Measurements from ENCODE around the gene PAQR4. TPM values are rescaled to one million over a fixed set of nuclear protein-coding genes. Genes with fewer than 3 reads are reported as not detected.

The PAQR4 gene
- total and polyA plus RNA-seq, 2 of the 13 experiments (the other 11 are each of a cell fraction or from before 2014, with no cell fraction given) = 15.9 to 24.8 TPM

DNA sequence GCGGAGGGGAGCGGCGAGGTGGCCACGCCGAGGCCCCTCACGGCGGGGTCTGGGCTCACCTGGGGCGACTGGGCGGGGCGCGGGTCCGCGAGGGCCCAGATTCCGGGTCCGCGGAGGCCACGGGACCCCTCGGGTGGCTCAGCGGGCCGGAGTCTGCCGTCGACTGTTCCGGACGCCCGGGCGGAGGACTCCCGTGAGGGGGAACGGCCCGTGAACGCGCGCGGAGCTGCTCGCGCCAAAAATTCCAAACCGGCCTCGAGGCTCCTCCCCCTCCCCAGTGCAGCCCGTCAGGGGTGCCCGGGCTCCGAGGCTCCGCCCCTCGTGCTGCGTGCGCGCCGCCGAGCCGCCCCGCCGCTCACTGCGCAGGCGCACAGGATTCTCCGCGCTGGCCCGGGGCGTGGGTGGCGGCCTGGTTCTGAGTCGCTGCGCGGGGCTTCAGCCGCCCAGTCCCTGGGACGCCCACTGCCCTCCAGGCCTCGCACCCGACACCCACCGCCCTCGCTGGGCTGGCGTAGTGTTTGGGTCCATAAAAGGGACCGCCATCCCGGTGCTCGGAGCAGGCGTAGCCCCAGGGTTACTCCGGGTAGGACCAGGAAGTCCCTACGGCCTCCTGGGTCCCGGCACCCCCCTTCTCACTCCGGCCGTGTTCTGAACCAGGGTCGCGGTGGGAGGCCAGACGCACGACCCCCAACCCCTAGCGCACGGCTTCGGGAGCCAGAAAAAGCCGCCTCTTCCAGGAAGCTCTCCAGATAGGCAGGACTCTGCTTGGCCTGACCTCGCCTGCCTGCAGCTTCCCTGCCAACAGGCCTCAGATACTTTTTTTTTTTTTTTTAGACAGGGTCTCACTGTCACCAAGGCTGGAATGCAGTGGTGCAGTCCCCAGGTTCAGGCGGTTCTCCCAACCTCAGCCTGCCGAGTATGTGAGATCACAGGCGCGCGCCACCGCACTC, 11.4 kb downstream of the PAQR4 start, which contains the start of gene PKMYT1 (continued):
- TF ChIP-seq, protein P1, sequence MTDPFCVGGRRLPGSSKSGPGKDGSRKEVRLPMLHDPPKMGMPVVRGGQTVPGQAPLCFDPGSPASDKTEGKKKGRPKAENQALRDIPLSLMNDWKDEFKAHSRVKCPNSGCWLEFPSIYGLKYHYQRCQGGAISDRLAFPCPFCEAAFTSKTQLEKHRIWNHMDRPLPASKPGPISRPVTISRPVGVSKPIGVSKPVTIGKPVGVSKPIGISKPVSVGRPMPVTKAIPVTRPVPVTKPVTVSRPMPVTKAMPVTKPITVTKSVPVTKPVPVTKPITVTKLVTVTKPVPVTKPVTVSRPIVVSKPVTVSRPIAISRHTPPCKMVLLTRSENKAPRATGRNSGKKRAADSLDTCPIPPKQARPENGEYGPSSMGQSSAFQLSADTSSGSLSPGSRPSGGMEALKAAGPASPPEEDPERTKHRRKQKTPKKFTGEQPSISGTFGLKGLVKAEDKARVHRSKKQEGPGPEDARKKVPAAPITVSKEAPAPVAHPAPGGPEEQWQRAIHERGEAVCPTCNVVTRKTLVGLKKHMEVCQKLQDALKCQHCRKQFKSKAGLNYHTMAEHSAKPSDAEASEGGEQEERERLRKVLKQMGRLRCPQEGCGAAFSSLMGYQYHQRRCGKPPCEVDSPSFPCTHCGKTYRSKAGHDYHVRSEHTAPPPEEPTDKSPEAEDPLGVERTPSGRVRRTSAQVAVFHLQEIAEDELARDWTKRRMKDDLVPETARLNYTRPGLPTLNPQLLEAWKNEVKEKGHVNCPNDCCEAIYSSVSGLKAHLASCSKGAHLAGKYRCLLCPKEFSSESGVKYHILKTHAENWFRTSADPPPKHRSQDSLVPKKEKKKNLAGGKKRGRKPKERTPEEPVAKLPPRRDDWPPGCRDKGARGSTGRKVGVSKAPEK (CRISPR knock-in tag; IDR thresholded peaks at IDR 0.05; ENCODE audit: borderline replicate concordance) = no peak
- TF ChIP-seq ZNF788 (CRISPR knock-in tag; IDR thresholded peaks at IDR 0.05; ENCODE audit: borderline replicate concordance) = peak; percentile 27; the same call in 1 of the 2 replicates
- TF ChIP-seq, protein P2, sequence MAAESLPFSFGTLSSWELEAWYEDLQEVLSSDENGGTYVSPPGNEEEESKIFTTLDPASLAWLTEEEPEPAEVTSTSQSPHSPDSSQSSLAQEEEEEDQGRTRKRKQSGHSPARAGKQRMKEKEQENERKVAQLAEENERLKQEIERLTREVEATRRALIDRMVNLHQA (CRISPR knock-in tag; IDR thresholded peaks at IDR 0.05) = no peak
- TF ChIP-seq ZZZ3 (CRISPR knock-in tag; IDR thresholded peaks at IDR 0.05; ENCODE audit: borderline replicate concordance) = no peak
- TF ChIP-seq ZEB1 (IDR thresholded peaks at IDR 0.05; ENCODE audit: insufficient replicate concordance, low read depth) = no peak
- TF ChIP-seq, protein P3, sequence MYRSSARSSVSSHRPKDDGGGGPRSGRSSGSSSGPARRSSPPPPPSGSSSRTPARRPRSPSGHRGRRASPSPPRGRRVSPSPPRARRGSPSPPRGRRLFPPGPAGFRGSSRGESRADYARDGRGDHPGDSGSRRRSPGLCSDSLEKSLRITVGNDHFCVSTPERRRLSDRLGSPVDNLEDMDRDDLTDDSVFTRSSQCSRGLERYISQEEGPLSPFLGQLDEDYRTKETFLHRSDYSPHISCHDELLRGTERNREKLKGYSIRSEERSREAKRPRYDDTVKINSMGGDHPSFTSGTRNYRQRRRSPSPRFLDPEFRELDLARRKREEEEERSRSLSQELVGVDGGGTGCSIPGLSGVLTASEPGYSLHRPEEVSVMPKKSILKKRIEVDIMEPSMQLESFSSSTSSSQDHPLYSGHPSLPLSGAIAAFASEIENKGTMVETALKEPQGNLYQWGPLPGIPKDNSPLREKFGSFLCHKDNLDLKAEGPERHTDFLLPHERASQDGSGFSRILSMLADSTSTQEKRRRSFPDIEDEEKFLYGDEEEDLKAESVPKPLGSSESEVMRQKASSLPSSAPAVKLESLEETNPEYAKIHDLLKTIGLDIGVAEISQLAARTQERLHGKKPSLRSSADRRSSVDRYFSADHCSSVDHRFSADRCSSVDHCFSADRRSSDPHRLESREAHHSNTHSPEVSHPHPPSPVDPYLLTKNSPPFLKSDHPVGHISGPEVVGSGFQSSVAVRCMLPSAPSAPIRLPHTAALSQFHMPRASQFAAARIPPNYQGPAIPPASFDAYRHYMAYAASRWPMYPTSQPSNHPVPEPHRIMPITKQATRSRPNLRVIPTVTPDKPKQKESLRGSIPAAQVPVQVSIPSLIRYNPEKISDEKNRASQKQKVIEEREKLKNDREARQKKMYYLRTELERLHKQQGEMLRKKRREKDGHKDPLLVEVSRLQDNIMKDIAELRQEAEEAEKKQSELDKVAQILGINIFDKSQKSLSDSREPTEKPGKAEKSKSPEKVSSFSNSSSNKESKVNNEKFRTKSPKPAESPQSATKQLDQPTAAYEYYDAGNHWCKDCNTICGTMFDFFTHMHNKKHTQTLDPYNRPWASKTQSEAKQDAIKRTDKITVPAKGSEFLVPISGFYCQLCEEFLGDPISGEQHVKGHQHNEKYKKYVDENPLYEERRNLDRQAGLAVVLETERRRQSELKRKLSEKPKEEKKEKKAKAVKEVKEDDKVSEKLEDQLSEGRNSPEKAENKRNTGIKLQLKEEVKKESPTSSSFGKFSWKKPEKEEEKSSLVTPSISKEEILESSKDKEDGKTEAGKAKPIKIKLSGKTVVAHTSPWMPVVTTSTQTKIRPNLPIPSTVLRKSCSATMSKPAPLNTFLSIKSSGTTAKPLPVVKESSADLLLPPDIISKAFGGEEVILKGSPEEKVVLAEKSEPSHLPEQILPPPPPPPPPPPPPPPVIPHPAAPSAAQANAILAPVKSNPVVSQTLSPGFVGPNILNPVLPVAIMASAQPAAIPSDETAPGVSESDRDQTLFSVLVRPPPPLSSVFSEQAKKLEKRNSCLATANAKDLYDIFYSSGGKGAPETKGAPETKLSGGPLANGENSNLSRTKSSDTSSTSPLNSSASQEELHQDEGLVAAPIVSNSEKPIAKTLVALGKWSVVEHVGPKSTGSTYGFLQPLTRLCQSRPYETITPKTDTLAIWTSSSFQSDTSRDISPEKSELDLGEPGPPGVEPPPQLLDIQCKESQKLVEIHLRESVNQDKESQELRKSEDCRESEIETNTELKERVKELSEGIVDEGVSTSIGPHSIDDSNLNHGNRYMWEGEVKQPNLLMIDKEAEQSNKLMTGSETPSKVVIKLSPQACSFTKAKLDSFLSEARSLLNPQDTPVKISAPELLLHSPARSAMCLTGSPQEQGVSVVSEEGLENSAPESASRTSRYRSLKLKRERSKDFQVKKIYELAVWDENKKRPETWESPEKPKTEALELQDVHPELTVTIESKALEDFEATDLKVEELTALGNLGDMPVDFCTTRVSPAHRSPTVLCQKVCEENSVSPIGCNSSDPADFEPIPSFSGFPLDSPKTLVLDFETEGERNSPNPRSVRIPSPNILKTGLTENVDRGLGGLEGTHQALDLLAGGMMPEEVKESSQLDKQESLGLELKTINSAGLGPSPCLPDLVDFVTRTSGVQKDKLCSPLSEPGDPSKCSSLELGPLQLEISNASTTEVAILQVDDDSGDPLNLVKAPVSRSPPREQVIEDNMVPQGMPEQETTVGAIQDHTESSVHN (CRISPR knock-in tag; IDR thresholded peaks at IDR 0.05) = 0 out of 2 replicates have a peak, but pooled peaks have one; percentile 36
- no peak for TF ChIP-seq ZNF251 (CRISPR knock-in tag; IDR thresholded peaks at IDR 0.05)
- no peak; the same call in 1 of the 2 replicates for TF ChIP-seq ZNF589 (CRISPR knock-in tag; conservative IDR thresholded peaks at IDR 0.05)
- TF ChIP-seq, protein P4, sequence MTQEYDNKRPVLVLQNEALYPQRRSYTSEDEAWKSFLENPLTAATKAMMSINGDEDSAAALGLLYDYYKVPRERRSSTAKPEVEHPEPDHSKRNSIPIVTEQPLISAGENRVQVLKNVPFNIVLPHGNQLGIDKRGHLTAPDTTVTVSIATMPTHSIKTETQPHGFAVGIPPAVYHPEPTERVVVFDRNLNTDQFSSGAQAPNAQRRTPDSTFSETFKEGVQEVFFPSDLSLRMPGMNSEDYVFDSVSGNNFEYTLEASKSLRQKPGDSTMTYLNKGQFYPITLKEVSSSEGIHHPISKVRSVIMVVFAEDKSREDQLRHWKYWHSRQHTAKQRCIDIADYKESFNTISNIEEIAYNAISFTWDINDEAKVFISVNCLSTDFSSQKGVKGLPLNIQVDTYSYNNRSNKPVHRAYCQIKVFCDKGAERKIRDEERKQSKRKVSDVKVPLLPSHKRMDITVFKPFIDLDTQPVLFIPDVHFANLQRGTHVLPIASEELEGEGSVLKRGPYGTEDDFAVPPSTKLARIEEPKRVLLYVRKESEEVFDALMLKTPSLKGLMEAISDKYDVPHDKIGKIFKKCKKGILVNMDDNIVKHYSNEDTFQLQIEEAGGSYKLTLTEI (CRISPR knock-in tag; conservative IDR thresholded peaks at IDR 0.05) = no peak
- peak; percentile 81 for TF ChIP-seq POLR2AphosphoS5 (IDR thresholded peaks at IDR 0.05; ENCODE audit: low read depth, low read length)
- TF ChIP-seq, protein P5, sequence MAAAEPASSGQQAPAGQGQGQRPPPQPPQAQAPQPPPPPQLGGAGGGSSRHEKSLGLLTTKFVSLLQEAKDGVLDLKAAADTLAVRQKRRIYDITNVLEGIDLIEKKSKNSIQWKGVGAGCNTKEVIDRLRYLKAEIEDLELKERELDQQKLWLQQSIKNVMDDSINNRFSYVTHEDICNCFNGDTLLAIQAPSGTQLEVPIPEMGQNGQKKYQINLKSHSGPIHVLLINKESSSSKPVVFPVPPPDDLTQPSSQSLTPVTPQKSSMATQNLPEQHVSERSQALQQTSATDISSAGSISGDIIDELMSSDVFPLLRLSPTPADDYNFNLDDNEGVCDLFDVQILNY (CRISPR knock-in tag; conservative IDR thresholded peaks at IDR 0.05) = peak; percentile 78
- TF ChIP-seq ZNF614 (CRISPR knock-in tag; IDR thresholded peaks at IDR 0.05; ENCODE audit: borderline replicate concordance) = no peak
- TF ChIP-seq MEF2D (CRISPR knock-in tag; IDR thresholded peaks at IDR 0.05) = no peak
